Measurements from ENCODE around the gene ZBED4.

The ZBED4 gene

DNA sequence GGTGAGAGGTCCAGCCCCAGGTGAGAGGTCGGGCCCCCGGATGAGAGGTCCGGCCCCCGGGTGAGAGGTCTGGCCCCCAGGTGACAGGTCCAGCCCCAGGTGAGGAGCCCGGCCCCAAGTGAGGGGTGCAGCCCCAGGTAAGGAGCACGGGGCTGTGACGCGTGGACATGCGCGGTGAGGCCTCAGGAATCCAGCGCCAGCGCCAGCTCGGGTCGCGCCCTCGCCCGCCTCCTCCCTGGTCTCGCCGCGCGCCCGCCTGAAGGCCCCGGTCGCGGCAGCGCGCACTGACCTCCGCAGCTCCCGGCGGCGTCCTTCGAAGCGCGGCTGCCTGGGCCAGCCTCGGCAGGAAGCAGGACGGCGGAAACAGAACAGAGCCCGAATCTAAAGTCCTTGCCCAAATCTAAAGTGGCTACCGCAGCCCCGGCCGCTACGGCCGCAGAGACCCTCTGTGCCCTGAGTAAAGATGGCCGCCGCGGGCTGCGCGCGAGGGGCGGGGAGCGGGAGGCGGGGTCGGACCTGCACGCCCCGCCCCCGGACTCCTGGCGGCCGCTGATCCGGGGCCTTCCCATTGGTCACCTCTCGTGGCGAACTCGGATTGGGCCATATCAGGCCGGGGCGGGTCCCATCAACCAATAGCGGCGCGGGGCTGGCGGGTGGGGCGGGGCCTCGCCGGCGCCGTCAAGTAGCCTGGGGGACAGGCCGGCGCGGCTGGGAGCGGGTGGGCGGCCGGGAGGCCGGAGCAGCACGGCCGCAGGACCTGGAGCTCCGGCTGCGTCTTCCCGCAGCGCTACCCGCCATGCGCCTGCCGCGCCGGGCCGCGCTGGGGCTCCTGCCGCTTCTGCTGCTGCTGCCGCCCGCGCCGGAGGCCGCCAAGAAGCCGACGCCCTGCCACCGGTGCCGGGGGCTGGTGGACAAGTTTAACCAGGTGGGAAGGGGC lies 64.6 kb downstream of the ZBED4 start, which contains the start of the genes ALG12 and CRELD2:
Gene ALG12, minus strand, starts transcription at position 465 of the 937 bp plus-strand sequence. CDS start 4,673 bp downstream, outside the sequence.
Gene CRELD2, plus strand, starts transcription at position 661 of the 937 bp plus-strand sequence. Its CDS starts 136 bp downstream, at position 797.
- DNase-seq = peak; percentile 57 to 99 (median 96)

DNA sequence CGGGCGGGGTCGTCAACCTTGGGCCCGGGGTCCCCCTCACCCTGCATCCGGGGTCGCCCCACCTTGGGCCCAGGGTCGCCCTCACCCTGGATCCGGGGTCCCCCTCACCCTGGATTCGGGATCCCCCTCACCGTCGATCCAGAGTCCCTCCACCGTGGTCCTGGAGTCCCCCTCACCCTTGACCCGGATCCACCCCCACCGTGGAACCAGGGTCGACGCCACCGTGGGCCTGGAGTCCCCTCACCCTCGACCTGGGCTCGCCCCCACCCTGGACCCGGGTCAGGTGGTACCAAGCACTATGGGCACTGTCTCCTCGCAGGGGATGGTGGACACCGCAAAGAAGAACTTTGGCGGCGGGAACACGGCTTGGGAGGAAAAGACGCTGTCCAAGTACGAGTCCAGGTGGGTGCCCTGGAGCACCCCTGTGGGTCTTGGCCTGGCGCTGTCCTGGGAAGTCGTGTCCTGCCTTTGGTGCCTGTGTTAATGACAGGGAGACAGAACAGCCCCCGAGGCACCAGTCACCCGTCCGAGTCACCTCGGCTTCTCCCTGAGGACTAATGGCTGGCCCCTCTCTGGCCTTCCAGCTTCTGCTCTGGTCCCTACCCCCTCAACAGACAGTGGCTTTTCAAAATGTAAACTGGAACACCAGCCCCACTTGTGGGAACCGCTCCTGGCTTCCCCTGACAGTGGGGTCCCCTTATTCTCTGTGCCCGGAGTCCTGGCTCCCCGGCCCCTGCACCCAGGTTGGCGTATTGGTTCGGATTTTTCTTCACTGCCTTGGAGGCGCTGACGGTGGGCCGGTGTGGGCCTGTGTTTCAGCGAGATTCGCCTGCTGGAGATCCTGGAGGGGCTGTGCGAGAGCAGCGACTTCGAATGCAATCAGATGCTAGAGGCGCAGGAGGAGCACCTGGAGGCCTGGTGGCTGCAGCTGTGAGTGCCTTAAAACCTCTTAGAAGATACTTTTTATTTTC lies 65.6 kb downstream of the ZBED4 start:
- DNase-seq = no peak

DNA sequence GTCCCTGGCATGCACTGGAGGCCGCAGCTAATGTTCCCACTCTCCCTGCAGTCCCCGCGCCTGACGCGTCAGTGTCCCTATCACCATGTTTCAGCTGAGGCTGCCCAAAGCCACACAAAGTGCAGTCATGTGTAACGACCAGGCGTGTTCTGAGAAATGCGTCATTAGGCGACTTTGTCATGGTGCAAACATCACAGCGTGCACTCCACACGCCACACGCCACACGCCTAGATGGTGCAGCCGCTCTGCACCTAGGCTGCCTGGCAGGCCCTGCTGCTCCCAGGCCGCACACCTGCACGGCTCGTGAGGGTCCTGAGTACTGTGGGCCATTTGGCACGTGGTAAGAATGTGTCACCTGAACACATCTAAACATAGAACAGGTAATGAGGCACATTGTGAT lies 67.2 kb downstream of the ZBED4 start:
- no peak for DNase-seq

DNA sequence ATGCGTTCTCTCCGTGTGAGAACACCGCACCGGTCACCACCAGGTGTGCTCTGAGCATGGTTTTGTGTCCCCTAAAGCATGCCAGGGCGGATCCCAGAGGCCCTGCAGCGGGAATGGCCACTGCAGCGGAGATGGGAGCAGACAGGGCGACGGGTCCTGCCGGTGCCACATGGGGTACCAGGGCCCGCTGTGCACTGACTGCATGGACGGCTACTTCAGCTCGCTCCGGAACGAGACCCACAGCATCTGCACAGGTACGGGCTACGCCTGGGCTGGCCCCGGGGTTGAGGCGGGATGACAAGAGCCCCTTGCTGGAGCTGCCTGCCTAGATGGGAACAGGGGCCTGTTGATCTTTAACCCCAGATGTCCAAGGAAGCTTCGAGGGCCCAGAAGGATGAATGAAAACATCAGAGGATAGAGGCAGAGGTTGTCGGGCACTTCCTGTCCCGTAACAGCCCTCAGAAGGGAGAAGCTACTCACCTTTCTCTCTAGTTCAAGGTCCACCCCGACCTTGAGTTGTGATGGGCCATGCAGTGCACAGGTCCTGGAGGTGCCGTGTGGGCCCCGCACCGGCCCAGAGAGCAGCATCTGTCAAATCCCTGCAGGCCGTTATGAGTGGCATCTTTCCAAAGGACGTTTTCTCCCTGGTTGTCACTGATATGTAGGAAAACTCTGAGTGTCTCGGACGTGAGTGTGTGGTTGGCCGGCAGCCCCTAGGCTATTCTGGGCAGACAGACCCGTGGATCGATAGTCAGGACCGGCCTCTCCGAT lies 68.0 kb downstream of the ZBED4 start:
- no peak for DNase-seq

DNA sequence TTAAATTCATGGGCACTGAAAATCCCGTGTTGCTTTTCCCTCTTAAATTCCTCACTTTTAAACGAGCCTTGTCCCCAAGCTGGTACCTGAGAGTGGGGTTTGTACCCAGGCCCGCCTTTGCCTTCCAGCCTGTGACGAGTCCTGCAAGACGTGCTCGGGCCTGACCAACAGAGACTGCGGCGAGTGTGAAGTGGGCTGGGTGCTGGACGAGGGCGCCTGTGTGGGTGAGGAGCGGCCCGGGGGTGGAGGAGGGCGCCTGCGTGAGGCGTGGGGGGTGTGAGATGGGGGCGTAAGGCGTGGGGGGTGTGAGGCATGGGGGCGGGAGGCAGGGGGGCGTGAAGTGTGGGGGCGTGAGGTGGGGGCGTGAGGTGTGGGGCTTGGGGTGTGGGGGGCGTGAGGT lies 68.8 kb downstream of the ZBED4 start:
- no peak for DNase-seq

DNA sequence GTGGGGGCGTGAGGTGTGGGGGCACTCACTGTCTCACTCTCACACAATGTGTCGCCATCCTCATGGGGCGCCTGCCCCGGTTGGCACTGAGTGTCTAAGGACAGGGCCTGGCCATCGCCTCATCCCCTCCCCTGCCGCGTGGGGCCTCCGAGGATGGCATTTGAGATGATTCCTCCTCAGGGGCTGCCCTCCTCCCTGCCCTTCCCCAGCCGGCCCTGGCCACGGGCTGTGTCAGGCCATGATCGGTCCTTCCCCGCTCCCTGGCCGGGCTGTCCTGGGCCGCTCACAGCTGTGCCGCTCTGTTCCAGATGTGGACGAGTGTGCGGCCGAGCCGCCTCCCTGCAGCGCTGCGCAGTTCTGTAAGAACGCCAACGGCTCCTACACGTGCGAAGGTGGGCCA lies 69.3 kb downstream of the ZBED4 start:
- no peak for DNase-seq

DNA sequence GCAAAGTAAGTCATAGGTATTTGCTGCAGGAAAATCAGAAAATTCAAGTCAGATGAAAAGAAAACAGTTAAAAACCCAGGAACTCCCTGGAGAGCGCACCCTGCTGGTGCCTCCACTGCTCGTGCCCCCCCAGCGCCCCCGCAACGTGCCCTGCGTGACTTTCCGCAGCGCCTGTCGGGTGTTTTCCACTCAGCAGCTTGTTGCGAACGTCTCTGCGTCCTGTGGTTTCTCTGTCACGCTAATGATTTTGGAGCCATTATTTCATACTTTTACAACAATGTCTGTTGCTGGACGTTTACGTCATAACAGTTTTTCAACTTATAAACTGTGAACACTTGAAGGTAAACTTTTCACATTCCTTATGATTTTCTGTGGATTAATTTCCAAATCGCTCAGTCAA lies 69.8 kb downstream of the ZBED4 start:
- DNase-seq = no peak

DNA sequence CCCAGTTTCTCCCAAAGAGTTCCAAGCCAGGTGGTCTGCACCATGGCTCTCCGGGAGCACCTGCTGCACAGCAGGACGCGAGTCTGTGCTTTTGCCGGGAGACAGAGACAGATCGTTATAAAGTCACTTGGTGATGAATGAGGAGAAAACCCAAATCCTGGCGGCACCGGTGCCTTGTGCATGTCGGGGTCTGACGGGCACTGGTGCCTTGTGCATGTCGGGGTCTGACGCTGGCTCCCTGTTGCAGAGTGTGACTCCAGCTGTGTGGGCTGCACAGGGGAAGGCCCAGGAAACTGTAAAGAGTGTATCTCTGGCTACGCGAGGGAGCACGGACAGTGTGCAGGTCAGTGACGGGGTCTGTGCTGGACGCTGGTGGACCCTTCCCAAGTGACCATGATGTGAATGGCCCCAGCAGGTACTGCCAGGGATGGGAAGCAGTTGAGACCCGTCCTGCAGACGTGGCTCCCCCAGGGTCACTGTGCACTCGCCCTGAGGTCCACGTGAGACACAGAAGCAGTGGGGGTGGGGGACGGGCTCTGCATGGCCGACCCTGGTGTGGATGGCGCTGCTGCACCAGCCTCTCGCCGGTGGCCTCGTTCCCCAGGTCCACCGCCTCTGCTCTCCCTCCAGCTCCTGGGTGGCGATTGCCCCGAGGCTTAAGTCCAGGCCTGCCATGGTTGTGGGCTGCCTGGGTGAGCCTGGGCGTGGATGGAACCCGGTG lies 70.6 kb downstream of the ZBED4 start:
- no peak for DNase-seq

DNA sequence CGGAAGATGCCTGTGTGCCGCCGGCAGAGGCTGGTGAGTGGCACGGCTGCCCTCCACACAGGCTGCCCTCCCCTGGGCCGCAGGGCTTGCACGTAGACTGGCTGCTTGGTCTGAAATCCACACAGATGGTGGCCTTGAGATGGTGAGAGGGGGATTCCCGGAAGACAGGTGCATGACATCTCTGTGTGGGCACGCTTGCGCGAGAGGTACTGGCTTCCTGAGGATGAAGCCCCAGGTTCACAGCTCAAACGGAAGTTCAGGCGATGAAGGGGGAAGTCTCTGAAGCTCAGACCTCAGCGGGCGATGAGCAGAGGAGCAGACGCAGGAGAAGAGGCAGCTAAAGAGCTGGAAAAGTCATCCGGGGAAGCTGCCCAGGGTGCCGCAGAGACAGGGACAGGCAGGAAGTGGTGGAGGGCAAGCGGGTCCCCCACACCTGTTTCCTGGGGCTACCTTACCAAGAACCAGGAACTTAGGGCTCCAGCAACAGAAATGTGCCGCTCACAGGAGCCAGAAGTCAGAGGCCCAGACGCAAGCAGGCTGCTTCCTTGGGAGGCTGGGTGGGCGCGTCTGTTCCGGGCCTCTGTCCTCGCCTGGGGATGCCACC lies 72.0 kb downstream of the ZBED4 start:
- no peak for DNase-seq

DNA sequence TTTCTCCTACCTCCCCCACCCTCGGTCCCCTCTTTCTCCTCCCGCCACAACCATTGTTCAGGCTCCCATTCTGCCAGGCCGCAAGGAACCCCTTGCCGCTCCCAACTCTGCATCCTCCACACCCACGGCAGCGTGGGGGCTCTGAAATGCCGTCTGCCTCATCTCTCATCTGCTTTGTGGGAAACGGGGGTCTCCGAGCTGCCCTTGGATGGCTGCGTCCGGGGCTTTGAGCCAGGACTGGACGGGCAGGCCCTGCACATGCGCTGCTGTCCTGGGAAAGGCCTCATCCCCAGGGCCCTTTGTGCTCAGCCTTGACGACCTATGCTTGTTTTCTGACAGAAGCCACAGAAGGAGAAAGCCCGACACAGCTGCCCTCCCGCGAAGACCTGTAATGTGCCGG lies 73.3 kb downstream of the ZBED4 start:
- no peak for DNase-seq

DNA sequence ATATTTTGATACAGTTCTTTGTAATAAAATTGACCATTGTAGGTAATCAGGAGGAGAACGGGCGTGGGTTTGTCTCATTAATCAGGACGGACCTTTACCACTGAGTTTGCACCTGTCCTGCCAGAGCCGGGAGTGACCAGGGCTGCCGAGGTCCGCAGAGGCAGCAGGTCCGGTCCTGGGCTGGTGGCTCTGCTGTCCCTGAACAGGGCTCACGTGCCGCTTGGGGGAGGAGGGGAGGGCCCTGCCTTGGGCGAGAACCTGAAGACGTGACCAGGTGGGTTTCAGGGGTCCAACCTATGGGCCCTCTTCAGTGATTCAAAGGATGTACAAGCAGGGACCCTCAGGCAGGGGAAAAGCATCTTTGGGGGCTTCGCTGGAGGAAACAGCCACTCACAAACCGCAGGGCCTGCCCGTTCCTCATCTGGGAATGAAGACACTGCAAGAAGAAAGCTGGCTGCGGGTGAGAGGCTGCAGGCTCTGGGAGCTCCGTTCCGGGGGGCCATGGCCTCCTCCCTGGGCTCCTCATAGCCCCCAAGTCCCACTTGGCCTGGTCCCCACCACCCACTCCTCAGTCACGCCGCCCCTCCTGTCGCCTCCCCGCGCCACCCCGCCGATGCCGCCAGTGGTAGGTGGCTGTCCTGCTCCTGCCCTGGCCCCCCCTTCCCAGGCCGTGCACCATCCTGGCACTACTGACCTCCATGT lies 74.0 kb downstream of the ZBED4 start:
- DNase-seq = no peak

DNA sequence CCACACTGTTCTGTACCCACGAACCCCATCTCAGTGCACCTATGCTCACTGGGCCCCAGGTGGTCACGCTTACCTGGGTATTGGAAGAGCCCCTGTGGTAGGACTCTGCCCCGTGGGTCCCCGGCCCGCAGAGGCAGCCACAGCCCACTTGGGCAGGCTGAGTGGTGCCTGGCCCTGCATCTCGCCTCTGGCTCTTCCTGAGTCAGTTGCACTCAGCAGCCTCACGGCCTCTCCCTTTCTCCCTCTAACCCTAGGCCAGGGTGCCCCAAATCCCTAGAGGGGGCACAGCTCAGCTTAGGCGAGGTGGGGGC lies 74.5 kb downstream of the ZBED4 start:
- no peak for DNase-seq

DNA sequence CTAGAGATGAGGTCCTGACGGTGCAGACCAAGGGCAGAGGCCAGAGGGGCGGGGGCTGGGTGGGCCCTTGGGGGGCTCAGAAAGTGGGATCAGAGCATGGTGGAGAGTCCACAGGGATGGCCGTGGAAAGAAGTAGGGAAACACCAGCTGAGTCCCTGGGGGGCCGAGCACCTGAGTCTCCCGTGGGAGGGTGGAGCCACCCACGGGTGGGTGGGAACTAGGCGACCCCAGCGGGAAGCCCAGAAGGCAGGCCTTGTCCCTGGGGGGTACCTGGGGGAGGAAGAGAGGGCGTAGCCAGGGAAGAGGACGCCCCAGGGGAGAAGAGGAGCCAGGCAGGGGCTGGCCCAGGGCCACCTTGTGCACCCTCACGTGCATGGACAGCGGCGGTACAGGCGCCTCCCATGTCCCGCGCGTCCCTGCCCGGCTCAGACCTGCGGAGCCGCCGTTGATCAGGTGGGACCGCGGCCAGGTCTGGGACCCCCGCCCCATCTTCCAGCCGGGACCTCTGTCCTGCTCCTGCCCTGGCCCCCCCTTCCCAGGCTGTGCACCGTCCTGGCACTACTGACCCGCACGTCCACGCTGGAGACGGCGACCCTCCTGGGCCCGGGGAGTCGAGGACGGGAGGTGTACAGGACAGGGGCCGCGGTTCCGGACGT lies 75.0 kb downstream of the ZBED4 start:
- DNase-seq = no peak

DNA sequence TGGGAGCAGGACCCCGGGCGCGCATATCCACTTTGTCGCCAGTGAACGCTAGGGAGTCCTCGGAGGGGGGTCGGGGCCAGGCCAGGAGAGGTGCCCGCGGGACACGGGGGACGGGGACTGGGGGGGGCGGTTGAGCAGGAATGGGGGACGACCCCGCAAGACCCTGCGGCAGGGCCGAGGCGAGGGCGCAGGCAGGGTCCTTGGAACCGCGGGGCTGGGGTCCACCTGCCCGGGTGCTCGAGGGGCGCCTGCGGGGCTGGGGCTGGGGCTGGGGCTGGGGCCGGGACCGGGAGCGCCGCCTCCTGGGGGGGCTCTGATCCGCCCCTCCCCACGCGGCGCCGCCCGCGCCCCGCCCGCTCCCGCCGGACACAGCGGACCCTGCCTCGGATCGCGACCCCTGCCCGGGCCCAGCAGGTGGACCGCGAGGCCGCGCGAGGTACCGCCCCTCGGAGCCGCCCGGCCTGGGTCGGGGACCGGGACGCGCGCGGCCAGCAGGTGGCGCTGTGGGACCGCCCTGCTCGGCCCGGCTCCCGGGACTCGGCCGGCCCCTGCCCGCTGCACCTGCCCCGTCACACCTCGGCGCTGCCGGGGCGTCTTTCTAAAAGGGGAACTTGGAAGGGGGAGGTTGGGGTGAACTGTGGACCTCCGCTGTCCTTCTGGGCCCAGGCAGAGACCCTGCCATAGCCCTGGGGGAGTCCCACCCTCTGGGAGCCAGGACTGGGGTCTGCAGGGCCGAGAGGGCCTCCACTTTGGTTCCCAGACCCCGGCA lies 75.8 kb downstream of the ZBED4 start:
- peak in 29 of 51 donors; percentile 10 to 80 (median 29) for DNase-seq

DNA sequence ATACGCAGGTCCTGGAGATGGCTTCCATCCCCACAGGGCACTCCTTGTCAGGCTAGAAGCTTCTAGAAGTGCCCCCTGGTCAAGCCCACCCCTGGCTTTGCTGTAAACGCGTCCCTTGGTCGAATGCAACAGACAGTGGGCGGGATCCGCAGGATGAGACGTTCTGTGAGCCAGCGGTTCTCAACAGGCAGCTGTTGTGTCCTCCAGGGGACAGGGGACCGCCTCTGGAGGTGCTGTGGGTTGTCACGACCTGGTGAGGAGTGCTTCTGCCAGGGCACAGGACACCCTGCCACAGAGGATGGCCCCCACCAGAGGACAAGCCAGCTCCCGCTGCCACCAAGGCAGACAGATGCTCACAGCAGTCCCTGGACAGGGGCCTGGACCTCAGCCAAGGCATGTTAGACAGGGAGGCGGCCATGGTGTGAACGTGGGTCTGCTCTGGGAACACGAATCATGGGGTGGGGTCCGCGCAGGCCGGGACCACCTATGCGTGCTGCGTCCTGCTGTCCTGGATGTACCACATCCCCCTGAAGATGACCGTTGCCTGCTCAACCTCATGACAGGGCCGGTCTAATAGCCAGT lies 76.4 kb downstream of the ZBED4 start:
- DNase-seq = peak in 1 of 51 donors; percentile 16

DNA sequence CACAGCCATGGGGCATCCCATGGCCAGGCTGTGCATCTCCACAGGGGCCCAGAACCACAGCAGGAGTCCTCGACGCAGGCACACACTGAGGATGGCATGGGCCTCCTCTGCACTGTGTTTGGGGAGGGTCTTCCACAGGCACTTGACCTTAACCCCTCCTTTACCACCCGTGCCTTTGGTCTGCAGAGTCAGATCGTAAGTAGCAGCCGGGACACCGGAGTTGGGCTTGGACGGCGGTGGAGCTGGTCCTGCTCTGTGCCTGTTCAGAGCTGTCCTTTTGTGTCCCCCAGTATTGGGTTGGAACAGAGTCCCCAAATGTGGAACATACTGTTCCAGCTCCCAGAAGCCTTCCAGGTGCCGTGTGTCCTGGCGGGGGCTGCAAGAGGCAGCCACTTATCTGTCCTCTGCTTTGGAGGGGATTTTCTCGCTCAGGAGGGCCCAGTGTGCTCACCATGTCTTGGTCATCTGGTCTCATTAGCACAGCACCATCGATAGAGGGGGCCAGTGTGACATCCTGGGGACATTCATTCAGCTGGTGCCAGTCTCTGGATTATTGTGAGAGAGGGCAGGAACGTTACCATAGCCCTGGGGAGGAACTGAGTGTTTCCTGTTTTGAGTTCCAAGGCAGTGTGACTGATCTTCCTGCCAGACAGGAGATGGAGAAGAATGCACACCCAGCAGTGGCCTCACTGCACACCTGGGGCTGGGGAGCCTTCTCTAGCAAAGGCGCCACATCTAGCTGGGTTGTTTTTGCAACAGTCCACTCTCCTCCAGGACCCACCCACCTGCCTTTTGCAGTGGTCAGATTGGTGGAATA lies 77.2 kb downstream of the ZBED4 start:
- peak in 43 of 51 donors; percentile 9 to 82 (median 48) for DNase-seq
